HFF-Myc (cell line): Measurements from ENCODE around the gene UXS1.

Experiments
- DNase-seq: peaks from one replicate; pipeline ENCODE4 v3.0.0-alpha.2; 2011; ENCODE audit warnings: low read depth; ENCODE audit errors: extremely low read depth
- H3K4me3 ChIP-seq: replicated peaks from 2 replicates; pipeline ENCODE4 v1.5.1; 2011; ENCODE audit warnings: low read depth, mild to moderate bottlenecking, control low read depth, low read length
- TF ChIP-seq, protein P1 (sequence below): IDR thresholded peaks from 2 replicates; pipeline ENCODE4 v1.5.1; 2012; ENCODE audit warnings: mild to moderate bottlenecking, low read depth, low read length, control low read depth; ENCODE audit errors: missing control alignments

UXS1 gene

DNA sequence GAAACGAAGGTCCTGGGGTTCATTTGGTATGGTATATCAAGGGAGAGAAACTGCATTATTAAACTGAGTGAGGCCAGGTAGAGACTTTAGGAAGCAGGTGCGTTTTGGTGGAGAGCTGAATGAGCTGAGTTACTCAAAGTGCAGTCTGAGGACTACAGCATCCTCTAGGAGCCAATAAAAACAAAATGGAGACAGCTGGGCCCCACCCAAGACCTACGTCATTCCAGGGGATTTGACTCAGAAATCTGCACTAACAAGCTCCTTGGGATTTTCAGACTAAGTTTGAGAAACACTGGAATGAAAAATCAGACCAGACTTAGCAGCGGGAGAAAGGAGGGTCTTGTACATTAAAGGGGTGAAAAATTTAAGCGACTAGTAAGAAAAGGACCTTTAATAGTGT is 131.5 kb downstream of the UXS1 start:
- no peak for DNase-seq
- no peak overlapping the region for H3K4me3 ChIP-seq
- TF ChIP-seq, protein P1, sequence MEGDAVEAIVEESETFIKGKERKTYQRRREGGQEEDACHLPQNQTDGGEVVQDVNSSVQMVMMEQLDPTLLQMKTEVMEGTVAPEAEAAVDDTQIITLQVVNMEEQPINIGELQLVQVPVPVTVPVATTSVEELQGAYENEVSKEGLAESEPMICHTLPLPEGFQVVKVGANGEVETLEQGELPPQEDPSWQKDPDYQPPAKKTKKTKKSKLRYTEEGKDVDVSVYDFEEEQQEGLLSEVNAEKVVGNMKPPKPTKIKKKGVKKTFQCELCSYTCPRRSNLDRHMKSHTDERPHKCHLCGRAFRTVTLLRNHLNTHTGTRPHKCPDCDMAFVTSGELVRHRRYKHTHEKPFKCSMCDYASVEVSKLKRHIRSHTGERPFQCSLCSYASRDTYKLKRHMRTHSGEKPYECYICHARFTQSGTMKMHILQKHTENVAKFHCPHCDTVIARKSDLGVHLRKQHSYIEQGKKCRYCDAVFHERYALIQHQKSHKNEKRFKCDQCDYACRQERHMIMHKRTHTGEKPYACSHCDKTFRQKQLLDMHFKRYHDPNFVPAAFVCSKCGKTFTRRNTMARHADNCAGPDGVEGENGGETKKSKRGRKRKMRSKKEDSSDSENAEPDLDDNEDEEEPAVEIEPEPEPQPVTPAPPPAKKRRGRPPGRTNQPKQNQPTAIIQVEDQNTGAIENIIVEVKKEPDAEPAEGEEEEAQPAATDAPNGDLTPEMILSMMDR = no peak

DNA sequence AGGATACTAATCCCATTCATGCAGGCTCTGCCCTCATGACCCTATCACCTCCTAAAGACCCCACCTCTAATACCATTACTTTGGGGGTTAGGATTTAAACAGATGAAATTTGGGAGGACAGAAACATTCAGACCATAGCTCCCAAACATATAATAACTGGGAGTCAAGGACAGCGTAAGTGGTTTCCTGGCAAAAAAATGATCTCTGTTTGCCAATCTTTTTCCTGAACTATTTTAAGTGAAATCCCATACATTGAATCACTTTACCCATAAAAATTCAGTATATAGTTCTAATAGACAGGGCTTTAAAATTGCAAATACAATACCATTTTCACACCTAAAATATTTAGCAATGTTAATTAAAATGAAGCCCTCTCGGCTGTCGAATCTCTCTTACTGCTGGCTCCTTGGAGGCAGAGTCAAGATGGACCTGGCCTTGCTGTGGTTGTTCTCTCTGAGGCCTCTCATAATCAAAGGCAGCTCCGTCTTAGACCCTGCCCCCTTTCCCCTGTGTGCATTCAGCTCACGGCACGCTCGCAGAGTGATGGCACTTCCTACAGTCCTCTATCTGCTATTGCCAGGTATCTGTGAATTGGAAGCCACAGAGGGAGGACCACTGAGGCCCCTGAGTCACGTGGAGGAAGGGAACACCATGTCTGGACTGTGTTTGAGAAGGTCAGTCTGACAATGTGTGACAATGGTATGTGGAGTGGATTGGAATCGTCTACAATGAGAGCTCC is 132.3 kb downstream of the UXS1 start:
- TF ChIP-seq, protein P1 = no peak
- DNase-seq = no peak
- no peak overlapping the region for H3K4me3 ChIP-seq

DNA sequence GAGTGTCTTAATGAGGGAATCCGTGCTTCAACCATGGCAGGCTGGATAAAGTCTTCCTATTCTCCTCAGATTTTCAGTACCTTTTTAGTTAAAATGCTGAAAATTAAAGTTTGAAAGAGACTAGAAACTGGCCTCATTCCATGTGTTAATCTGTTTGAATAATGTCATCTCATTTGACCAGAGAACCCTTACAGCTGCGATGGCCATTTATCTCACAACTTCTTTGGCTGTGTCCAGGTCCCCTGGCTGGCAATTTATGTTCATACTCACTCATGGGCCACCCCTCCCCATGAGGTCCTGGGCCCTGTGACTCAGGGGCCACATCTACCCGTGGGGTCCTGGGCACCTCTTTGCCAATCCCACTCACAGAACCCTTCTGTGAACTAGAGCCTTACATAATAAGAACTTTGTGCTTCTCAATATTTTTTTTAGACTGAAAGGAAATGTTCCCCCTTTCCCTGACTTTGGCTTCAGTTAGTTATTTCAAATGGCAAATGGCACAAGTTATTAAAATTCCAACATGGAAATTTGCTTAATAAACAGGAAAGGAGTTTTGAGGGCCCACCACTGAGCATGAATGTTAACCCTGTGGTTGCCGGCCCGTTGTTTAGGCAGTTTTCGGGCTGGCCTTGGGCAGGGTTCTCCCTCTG is 134.6 kb downstream of the UXS1 start:
- DNase-seq = no peak
- H3K4me3 ChIP-seq = no peak overlapping the region
- TF ChIP-seq, protein P1 = no peak

DNA sequence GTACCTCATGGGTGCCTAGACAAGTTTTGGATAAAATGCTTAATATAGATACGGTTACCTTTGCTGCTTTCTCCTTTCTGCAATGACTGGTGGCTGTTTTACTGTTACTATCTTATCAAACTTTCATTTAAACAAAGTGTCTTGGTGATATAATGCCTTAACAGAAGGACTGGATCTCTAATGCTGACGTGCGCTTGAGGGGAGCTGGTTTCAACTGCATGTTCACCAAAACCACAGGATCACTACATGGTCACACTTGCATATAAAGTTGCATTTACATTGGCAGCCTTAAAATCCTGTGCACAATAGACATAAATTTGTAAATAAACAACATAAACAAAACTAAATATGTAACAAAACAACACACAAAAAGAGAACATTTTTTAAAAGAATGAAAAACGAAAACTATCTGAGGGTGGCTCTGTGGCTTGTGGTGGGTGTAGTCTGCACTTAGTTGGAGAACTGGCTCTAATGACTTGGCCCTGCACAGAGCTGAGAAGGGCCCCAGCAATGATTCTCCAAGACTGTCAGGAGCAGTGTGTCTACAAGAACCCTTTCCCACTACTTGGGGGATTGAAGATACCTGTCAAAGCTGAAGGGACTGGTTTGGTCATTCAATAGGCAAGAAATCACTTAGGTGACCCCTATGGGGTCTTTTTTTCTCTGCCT is 135.5 kb downstream of the UXS1 start:
- no peak for DNase-seq
- no peak overlapping the region for H3K4me3 ChIP-seq
- TF ChIP-seq, protein P1 = no peak

DNA sequence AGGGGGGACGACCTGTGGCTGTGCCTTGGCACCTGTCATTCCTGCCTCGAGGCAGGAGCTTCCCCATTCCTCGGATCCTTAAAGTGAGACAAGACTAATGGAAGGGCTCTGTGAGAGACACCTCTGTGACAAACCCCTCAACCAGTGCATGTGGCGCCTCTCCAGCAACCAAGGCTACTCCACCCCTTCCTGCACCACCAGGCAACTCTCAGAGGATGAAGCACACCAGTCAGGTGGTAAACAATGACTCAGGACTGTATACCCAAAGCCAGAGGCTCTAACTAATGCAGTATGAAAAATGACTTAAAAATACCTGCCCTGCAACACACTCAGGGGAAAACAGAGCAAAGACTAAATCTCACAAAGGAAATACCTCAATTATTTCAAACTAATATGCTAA is 136.9 kb downstream of the UXS1 start:
- TF ChIP-seq, protein P1 = no peak
- H3K4me3 ChIP-seq = no peak overlapping the region
- no peak for DNase-seq

DNA sequence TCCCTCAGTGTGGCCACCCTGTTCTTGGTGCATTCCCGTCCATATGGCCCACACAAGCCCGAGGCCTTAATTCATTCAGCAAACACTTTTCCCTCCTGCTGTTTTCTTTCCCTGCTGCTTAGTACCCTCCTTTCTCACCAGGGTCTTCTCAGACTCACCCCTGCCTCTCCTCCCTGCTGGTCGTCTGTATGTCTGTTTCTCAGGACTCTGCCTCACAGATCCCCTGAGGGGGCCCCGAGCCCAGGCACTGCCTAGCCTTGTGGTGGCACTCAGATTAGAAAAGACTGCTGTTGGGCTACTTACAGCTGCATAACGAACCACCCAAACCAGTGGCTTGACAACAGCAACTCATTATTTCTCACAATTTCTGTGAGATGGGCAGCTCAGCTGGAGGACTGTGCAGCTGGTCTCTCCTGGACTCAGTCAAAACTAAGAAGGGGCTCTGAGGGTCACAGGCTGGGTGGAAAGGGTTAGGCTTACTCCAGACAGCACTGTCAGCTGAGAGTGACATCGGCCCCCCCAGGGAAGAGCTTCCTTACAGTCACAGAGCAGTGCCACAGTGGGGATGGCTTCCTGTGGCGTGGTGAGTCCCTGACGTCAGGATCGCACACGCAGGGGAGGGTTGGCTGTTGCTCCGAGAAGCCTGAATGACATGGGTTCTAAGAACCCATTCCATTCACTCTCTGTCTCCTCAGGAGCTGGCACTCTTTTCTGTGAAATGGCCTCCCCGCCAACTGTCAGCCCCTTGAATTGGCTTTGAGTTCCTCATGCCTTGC is 139.0 kb downstream of the UXS1 start:
- no peak overlapping the region for H3K4me3 ChIP-seq
- TF ChIP-seq, protein P1 = no peak
- no peak for DNase-seq
